ENCODE measurements around the gene PWWP2B.

The PWWP2B gene

DNA sequence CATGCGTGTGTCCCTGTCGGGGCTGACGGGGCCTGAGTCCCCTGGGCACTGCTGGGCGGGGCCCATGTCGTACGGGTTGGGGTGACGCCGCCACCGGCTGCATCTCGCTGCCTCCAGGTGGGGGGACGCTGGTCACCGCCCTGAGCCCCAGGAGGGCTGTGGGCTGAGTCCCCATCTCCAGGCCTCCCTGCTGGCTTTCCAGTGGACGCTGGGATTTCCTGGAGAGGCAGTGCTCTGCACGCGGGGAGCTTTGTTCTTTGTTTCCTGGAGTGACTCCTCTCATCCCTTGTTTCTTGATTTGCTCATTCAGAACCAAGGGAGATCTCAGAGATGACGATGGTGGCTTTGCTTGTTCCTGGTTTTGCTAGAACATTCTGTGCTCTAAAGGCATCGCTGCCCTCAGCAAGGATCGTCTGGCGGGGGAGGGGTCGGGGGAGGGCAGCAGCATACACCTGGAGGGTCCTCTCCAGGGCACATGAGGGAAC lies 21.0 kb downstream of the PWWP2B start:
- in situ Hi-C loops (cut with MboI; ENCODE audit: low pct_unique_long_range_greater_than_20kb, low sequenced_read_pairs, unreplicated experiment): no loop called here
- DNase-seq (ENCODE audit: low spot score): peak; percentile 33

DNA sequence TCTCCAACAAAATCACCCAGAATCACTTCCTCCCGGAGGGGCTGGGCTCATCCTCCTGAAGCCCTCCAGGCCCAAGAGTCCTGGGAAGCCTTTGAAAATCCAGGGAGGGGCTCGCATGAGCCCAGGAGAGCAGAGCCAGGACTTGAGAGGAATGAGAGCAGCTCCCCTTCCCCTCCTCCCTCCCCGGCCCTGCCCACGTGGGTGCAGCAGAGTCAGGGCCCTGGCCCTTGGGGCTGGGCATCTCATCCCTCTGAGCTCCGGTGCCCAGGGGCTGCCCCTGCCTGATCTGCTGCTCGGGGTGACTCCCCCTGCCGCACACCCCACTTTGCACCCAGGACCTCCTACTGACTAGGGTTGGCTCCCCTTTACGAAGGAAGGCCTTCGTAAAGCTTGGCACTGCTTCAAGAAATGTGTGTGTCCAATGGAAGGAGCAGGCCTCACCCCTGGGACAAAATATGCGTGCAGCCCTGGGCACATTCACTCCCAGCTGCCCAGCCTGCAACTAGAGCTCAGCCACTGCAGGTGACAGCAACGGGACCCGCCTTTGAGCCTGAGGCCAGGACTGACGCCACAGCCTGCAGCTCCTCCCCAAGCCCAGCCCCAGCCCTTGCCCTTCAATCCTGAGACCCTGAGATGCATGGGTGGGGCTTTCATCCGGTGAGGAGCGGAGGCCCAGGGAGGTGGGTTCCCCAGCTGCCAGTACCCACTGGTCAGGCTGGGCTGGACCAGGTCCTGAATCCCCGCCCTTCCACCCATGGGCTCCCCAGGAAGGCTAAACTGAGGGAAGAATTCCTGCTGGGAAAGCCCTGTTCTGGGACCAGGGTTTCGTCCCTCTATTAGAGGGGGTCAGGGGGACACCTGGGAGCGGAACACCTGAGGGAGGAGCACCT lies 21.8 kb downstream of the PWWP2B start:
- TF ChIP-seq, protein P1, sequence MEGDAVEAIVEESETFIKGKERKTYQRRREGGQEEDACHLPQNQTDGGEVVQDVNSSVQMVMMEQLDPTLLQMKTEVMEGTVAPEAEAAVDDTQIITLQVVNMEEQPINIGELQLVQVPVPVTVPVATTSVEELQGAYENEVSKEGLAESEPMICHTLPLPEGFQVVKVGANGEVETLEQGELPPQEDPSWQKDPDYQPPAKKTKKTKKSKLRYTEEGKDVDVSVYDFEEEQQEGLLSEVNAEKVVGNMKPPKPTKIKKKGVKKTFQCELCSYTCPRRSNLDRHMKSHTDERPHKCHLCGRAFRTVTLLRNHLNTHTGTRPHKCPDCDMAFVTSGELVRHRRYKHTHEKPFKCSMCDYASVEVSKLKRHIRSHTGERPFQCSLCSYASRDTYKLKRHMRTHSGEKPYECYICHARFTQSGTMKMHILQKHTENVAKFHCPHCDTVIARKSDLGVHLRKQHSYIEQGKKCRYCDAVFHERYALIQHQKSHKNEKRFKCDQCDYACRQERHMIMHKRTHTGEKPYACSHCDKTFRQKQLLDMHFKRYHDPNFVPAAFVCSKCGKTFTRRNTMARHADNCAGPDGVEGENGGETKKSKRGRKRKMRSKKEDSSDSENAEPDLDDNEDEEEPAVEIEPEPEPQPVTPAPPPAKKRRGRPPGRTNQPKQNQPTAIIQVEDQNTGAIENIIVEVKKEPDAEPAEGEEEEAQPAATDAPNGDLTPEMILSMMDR (IDR thresholded peaks at IDR 0.05; ENCODE audit: extremely low read depth, insufficient read depth, missing control alignments): no peak
- in situ Hi-C loops (cut with MboI; ENCODE audit: low pct_unique_long_range_greater_than_20kb, low sequenced_read_pairs, unreplicated experiment): no loop called here
- peak; percentile 46 for DNase-seq (ENCODE audit: low spot score)

More for the DNA sequence above, 21.0 kb downstream of the PWWP2B start:
- TF ChIP-seq, protein P1 (IDR thresholded peaks at IDR 0.05; ENCODE audit: extremely low read depth, insufficient read depth, missing control alignments): no peak

DNA sequence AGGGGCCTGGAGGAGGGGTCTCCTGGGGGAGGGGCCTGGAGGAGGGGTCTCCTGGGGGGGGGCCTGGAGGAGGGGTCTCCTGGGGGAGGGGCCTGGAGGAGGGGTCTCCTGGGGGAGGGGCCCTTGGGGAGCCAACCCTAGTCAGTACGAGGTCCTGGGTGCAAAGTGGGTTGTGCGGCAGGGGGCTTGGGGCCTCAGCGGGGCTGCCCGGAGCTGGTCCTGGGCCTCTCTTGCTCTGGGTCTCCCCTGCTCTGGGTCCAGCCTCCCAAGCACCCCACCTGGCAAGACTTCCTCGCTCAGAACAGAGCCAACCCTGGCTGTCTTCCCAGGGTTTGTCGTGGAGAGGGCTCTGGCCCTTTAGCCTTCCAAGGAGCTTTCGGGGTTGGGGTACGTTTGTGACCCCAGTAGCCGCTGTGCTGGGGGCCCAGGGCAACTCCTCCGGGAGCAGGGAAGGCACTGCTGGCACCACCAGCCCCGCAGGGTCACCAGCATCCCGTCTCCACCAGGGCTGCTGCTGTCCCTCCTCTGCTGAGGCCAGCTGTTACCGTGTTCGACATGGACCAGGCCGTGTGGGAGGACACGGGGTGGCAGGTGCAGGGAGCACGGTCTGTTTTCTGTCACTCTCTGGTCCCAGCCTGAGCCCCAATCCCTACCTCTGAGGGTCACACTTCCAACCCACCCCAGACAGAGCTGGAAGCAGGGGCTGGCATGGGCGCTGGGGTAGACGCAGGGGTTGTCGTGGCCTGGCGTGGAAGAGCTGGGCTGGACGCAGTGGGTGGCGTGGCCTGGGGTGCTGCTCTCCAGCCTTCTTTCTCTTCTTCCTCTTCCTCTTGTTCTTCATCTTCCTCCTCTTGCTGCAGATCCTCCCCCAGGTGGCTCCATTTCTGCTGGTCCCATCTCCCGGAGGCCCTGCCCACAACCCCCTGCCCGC lies 22.8 kb downstream of the PWWP2B start:
- TF ChIP-seq, protein P1 (IDR thresholded peaks at IDR 0.05; ENCODE audit: extremely low read depth, insufficient read depth, missing control alignments): no peak
- in situ Hi-C loops (cut with MboI; ENCODE audit: low pct_unique_long_range_greater_than_20kb, low sequenced_read_pairs, unreplicated experiment): no loop called here
- DNase-seq (ENCODE audit: low spot score): peak; percentile 33

DNA sequence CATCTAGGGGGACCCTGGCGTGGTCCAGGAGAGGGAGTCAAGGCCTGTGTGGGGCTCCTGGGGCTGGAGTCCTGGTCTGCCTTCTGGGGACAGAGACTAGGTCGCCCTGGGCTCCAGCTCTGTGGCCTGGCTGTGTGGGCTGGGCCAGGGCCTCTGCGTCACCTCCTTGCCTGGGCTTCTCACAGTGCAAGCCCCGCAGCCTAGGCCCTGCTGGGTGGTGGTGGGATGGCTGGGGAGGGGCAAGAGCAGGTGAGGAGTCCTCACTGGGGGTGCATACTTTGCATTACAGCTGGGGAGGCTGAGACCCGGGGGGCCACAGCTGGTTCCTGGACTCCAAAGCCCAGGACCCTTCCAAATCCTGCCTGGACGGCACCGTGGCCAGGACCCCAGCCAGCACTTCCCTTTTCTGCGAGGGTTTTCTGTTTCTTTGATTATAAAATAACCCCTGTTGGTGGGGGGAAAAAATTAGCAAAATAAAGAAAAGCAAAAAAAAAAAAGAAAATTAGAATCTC lies 23.5 kb downstream of the PWWP2B start:
- TF ChIP-seq, protein P1 (IDR thresholded peaks at IDR 0.05; ENCODE audit: extremely low read depth, insufficient read depth, missing control alignments): no peak
- in situ Hi-C loops (cut with MboI; ENCODE audit: low pct_unique_long_range_greater_than_20kb, low sequenced_read_pairs, unreplicated experiment): no loop called here
- DNase-seq (ENCODE audit: low spot score): peak; percentile 35

DNA sequence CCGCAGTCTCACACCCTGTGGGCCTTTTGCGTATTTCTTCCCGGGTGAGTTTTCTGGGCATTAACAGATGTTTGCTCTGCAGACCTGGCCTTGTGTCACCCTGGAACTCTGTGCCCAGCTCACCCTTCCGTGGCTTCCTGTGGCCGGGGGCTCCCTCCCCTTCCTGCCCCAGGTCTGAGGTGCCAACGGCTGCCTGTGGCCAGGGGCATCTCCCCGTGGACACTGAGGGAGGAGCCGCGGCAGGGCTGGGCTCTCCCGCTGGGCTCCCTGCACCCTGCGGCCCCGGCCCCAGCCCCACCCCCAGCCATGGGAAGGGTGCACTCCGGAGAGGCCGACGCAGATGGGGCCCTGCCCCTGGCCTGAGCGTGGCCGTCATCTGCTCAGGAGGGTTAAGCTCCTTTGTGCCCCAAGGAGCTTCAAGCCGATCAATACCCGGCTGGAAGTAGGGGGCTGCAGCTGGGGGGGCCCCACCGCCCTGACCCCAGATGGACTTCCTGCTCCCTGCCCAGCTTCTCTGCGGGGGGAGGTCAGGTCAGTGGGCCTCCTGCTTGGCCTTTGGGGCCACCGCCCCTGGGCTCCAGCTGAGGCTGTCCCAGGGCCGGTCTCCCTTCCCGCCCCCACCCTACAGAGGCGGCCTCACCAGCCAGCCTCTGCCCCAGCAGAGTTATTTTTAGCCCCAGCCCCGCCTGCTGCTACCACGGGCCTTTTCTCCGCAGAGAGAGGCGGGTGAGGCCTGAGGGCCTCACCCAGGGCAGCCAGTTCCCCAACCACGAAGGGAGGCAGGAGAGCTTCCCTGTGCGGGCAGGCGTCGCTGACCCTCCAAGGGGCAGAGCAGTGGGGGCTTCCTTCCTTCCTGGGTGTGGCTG lies 24.2 kb downstream of the PWWP2B start:
- TF ChIP-seq, protein P1 (IDR thresholded peaks at IDR 0.05; ENCODE audit: extremely low read depth, insufficient read depth, missing control alignments): no peak
- in situ Hi-C loops (cut with MboI; ENCODE audit: low pct_unique_long_range_greater_than_20kb, low sequenced_read_pairs, unreplicated experiment): no loop called here
- peak; percentile 64 for DNase-seq (ENCODE audit: low spot score)

Measured in GM13977 (cell line).